ENCODE data around the gene TARS1. TPM values are rescaled to one million over a fixed set of nuclear protein-coding genes. Genes with fewer than 3 reads are reported as not detected.

The TARS1 gene
- total and polyA plus RNA-seq, 2 of the 8 experiments (the other 6 are each of a cell fraction or from before 2014, with no cell fraction given): 94.4 to 445 TPM

GRCh38 chr5:33422191-33422590 lies 18.6 kb upstream of the TARS1 start:
- H2BK20ac ChIP-seq (ENCODE audit: low read length): no peak overlapping the region
- H3K4me2 ChIP-seq (ENCODE audit: insufficient read depth in 1 of 2, low read depth in 2 of 2, low read length in 2 of 2): no peak overlapping the region
- no peak overlapping the region for H3K14ac ChIP-seq (ENCODE audit: insufficient read length)
- no peaks in the 10 kb centered on the region for H3K27me3 ChIP-seq (replicated peaks in 1 of 4; ENCODE audit: control insufficient read depth in 3 of 4, extremely low read depth in 1 of 4, insufficient read depth in 3 of 4, low read length in 3 of 4)
- H2BK12ac ChIP-seq (ENCODE audit: low read depth, low read length): no peak overlapping the region
- H4K20me1 ChIP-seq (replicated peaks in 1 of 2; ENCODE audit: control insufficient read depth in 1 of 2, insufficient read depth in 2 of 2, low read length in 2 of 2): no peaks in the 10 kb centered on the region
- H4K8ac ChIP-seq (ENCODE audit: extremely low read depth, insufficient read depth, low read length): no peak overlapping the region
- H3K4ac ChIP-seq (replicated peaks; ENCODE audit: insufficient read length, low read depth, low read length): no peak overlapping the region
- DNase-seq (ENCODE audit: low read depth in 1 of 2, low spot score in 2 of 2) (no peak), FAIRE-seq (no peak)
- H2BK15ac ChIP-seq (ENCODE audit: low read length): no peak overlapping the region
- no peak overlapping the region for H3K23ac ChIP-seq (ENCODE audit: insufficient read length)
- H2BK5ac ChIP-seq (ENCODE audit: low read depth, low read length): no peak overlapping the region
- no peaks in the 10 kb centered on the region for H3K36me3 ChIP-seq (ENCODE audit: control insufficient read depth in 2 of 4, insufficient read depth in 4 of 4, low read length in 3 of 4)
- H2AK5ac ChIP-seq (ENCODE audit: low read depth, low read length): no peak overlapping the region
- no peak overlapping the region for H3K56ac ChIP-seq (replicated peaks; ENCODE audit: insufficient read length, low read depth, low read length)
- 97% methylated on average over 2 of the region's 2 CpGs; no CpG with 5 or more reads in 1 of the 2 experiments for WGBS, 2 experiments (ENCODE audit: extremely low coverage in 1 of 2, insufficient coverage in 1 of 2, insufficient read length in 1 of 2, insufficient replicate concordance in 2 of 2, low coverage in 1 of 2, low lambda C conversion rate in 2 of 2, missing lambda C conversion rate in 1 of 2)
- CTCF ChIA-PET (ENCODE audit: partially characterized antibody): interaction anchor here (0.7 to 2.2 kb wide), 13 partner anchors 12 to 800 kb away, joined by 3 to 9 read pairs (median 4); no protein-coding TSS in a partner anchor
- H3K79me2 ChIP-seq (ENCODE audit: control insufficient read depth in 1 of 2, insufficient read depth in 2 of 2, low read length in 2 of 2): no peaks in the 10 kb centered on the region
- H3K4me3 ChIP-seq (ENCODE audit: extremely low read depth in 1 of 4, insufficient read depth in 2 of 4, low read depth in 3 of 4, low read length in 4 of 4): no peak overlapping the region
- H3K4me1 ChIP-seq (replicated peaks in 1 of 4; ENCODE audit: control insufficient read depth in 3 of 4, insufficient read depth in 4 of 4, low read length in 3 of 4): no peaks in the 10 kb centered on the region
- no peak overlapping the region for H4K91ac ChIP-seq (replicated peaks; ENCODE audit: insufficient read length, low read length)
- H3K27ac ChIP-seq (ENCODE audit: low read depth, low read length): no peak overlapping the region
- H3K23me2 ChIP-seq (ENCODE audit: low read depth, low read length): no peaks in the 10 kb centered on the region
- no peaks in the 10 kb centered on the region for H3K79me1 ChIP-seq (ENCODE audit: low read depth, low read length)
- no peak overlapping the region for H2BK120ac ChIP-seq (replicated peaks; ENCODE audit: low read depth, low read length)
- POLR2A ChIA-PET (ENCODE audit: partially characterized antibody): interaction anchor here (0.6 kb wide), 1 partner anchor 216 kb away, joined by 5 read pairs; no protein-coding TSS in a partner anchor
- H4K5ac ChIP-seq (ENCODE audit: insufficient read length, low read depth, low read length): no peak overlapping the region
- no peak overlapping the region for H2AFZ ChIP-seq (ENCODE audit: low read length)
- H3K18ac ChIP-seq (ENCODE audit: extremely low read depth, low read length): no peak overlapping the region
- H3K9ac ChIP-seq (replicated peaks in 1 of 4; ENCODE audit: extremely low read depth in 1 of 4, low read depth in 3 of 4, low read length in 3 of 4): no peak overlapping the region
- H3K9me3 ChIP-seq (ENCODE audit: insufficient read depth in 2 of 2, low read depth in 1 of 2, low read length in 1 of 2): no peaks in the 10 kb centered on the region
- no peak for TF ChIP-seq POLR2A (IDR thresholded peaks at IDR 0.05; ENCODE audit: control extremely low read depth in 1 of 2, low read depth in 2 of 2, low read length in 2 of 2)
- TF ChIP-seq CTBP2 (IDR thresholded peaks at IDR 0.05; ENCODE audit: borderline replicate concordance, insufficient read depth, insufficient read length, low read length): no peak
- TF ChIP-seq MAX (IDR thresholded peaks at IDR 0.05): no peak
- TF ChIP-seq KDM1A (IDR thresholded peaks at IDR 0.05; ENCODE audit: borderline replicate concordance, low read length): no peak
- TF ChIP-seq NRF1 (IDR thresholded peaks at IDR 0.05; ENCODE audit: low read depth, low read length): no peak
- TF ChIP-seq EGR1 (IDR thresholded peaks at IDR 0.05; ENCODE audit: borderline replicate concordance, low read depth, low read length): no peak
- no peak for TF ChIP-seq EZH2 (IDR thresholded peaks at IDR 0.05; ENCODE audit: low read depth, low read length, severe bottlenecking)
- no peak for TF ChIP-seq POU5F1 (IDR thresholded peaks at IDR 0.05; ENCODE audit: low read depth, low read length)
- no peak for TF ChIP-seq CEBPB (IDR thresholded peaks at IDR 0.05; ENCODE audit: low read depth, low read length)
- TF ChIP-seq GABPA (IDR thresholded peaks at IDR 0.05; ENCODE audit: borderline replicate concordance, insufficient read depth, low read length): no peak
- TF ChIP-seq MAFK (IDR thresholded peaks at IDR 0.05; ENCODE audit: low read depth, low read length): no peak
- TF ChIP-seq, protein P1, sequence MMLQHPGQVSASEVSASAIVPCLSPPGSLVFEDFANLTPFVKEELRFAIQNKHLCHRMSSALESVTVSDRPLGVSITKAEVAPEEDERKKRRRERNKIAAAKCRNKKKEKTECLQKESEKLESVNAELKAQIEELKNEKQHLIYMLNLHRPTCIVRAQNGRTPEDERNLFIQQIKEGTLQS (IDR thresholded peaks at IDR 0.05; ENCODE audit: insufficient read depth, low read depth, low read length): no peak
- TF ChIP-seq SP2 (IDR thresholded peaks at IDR 0.05; ENCODE audit: low read length): no peak
- no peak for TF ChIP-seq KDM4A (IDR thresholded peaks at IDR 0.05; ENCODE audit: low read depth, low read length, severe bottlenecking)
- TF ChIP-seq YY1 (IDR thresholded peaks at IDR 0.05; ENCODE audit: low read depth, low read length): no peak
